OCI-LY7 (cell line): ENCODE data around the gene DDX10. TPM values are rescaled to one million over a fixed set of nuclear protein-coding genes. Genes with fewer than 3 reads are reported as not detected.

Experiments
- BruUV-seq: library from RNA; stranded (reverse); fragments of 400-500 nt; replicated peaks from 2 replicates; lab custom pipeline; 2021; lab: Mats Ljungman, UMichigan
- CTCF ChIA-PET: fragments of 300-600 bp; sonication (Branson Sonifier 250); formaldehyde crosslinking; loops from one replicate; lab custom pipeline; 2022; ENCODE audit warnings: antibody characterized with exemption; ENCODE audit not compliant: unreplicated experiment; lab: Charles Lee
- POLR2A ChIA-PET: fragments of 300-600 bp; sonication (Branson Sonifier 250); formaldehyde crosslinking; loops from one replicate; lab custom pipeline; 2022; ENCODE audit warnings: antibody characterized with exemption; lab: Charles Lee
- DNase-seq: peaks from one replicate; pipeline ENCODE4 v3.0.0-alpha.2; 2015; ENCODE audit warnings: low spot score
- H2AFZ ChIP-seq: fragments of 200-600 bp; sonication (generic), shearing (Covaris generic); 2 replicates; pipeline ENCODE4 v1.6.1; 2014; ENCODE audit warnings: mild to moderate bottlenecking, antibody characterized with exemption, low read length, moderate library complexity
- H3K27ac ChIP-seq: fragments of 200-600 bp; sonication (generic); 2 replicates; pipeline ENCODE4 v1.5.1; 2014; ENCODE audit warnings: mixed run types, low read depth, mild to moderate bottlenecking, moderate library complexity, low read length, inconsistent platforms; ENCODE audit not compliant: poor library complexity, severe bottlenecking
- H3K36me3 ChIP-seq: fragments of 200-600 bp; sonication (generic); 2 replicates; pipeline ENCODE4 v1.6.1; 2014; ENCODE audit warnings: mild to moderate bottlenecking, antibody characterized with exemption, low read length, moderate library complexity, mixed read lengths; ENCODE audit not compliant: insufficient read depth
- H3K4me1 ChIP-seq: fragments of 200-600 bp; sonication (generic); 2 replicates; pipeline ENCODE4 v1.5.1; 2014; ENCODE audit warnings: mild to moderate bottlenecking, low read length; ENCODE audit not compliant: insufficient read depth, poor library complexity, severe bottlenecking
- H3K4me2 ChIP-seq: fragments of 200-600 bp; sonication (generic); 2 replicates; pipeline ENCODE4 v1.6.1; 2014; ENCODE audit warnings: mild to moderate bottlenecking, low read length
- H3K4me3 ChIP-seq: fragments of 200-600 bp; sonication (generic); 2 replicates; pipeline ENCODE4 v1.5.1; 2014; ENCODE audit warnings: mild to moderate bottlenecking, low read depth, low read length; ENCODE audit not compliant: poor library complexity, severe bottlenecking
- H3K79me2 ChIP-seq: fragments of 200-600 bp; sonication (generic); 2 replicates; pipeline ENCODE4 v1.6.1; 2016; ENCODE audit warnings: low read depth, mild to moderate bottlenecking, low read length, moderate library complexity, mixed read lengths; ENCODE audit not compliant: insufficient read depth
- H3K9me2 ChIP-seq: fragments of 200-600 bp; sonication (generic); 2 replicates; pipeline ENCODE4 v1.6.1; 2016; ENCODE audit warnings: mild to moderate bottlenecking, low read length, mixed read lengths; ENCODE audit not compliant: insufficient read depth
- H3K9me3 ChIP-seq: fragments of 200-600 bp; sonication (generic); 2 replicates; pipeline ENCODE4 v1.6.1; 2014; ENCODE audit warnings: mild to moderate bottlenecking, mixed run types, low read length, mixed read lengths
- H4K20me1 ChIP-seq: fragments of 200-600 bp; sonication (generic); 2 replicates; pipeline ENCODE4 v1.6.1; 2014; ENCODE audit warnings: mild to moderate bottlenecking, antibody characterized with exemption, low read length, moderate library complexity, mixed read lengths; ENCODE audit not compliant: insufficient read depth
- EZH2phosphoT487 ChIP-seq: fragments of 200-600 bp; sonication (generic); IDR thresholded peaks from 2 replicates; pipeline ENCODE4 v1.6.1; 2018; ENCODE audit warnings: low read depth, borderline replicate concordance, mild to moderate bottlenecking, mixed run types, antibody characterized with exemption, low read length, moderate library complexity, mixed read lengths
- intact Hi-C: fragments of 100-400 bp; cut with micrococcal nuclease; formaldehyde crosslinking; loops from one replicate; pipeline ENCODE4 v1.10.0; 2022; ENCODE audit not compliant: unreplicated experiment
- total RNA-seq, 2 experiments: library from RNA; depleted of rRNA in 1 of 2; stranded (reverse); fragments of >200 nt in 1 of 2; shearing (Covaris generic) in 1 of 2; gene quantifications; 2 replicates each; pipeline ENCODE4 v1.2.3, GENCODE V29; 2014 to 2022
- TF ChIP-seq, protein P1 (sequence below): fragments of 200-600 bp; sonication (generic); conservative IDR thresholded peaks from 2 replicates; pipeline ENCODE4 v1.5.1; 2014; ENCODE audit warnings: mild to moderate bottlenecking, antibody characterized with exemption, low read length, moderate library complexity, mixed read lengths

The DDX10 gene
- total RNA-seq, 2 experiments from 2014 or later = 46.5 to 48.7 TPM

DNA sequence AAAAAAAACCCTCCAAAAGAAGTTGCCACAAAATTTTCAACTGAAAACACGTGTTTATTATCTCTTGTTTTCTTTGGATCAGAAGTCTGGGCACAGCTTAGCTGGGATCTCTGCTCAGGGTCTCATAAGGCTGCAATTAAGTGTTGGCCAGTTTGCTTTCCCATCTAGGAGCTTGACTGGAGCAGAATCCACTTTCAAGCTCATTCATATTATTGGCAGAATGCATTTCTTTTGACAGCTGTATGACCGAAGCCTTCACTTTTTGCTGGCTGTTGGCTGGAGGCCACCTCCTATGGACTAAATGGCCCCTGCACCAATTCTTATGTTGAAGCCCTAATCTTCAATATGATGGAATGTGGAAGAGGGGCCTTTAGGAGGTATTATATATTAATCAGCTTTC is 139.6 kb downstream of the DDX10 start:
- TF ChIP-seq, protein P1, sequence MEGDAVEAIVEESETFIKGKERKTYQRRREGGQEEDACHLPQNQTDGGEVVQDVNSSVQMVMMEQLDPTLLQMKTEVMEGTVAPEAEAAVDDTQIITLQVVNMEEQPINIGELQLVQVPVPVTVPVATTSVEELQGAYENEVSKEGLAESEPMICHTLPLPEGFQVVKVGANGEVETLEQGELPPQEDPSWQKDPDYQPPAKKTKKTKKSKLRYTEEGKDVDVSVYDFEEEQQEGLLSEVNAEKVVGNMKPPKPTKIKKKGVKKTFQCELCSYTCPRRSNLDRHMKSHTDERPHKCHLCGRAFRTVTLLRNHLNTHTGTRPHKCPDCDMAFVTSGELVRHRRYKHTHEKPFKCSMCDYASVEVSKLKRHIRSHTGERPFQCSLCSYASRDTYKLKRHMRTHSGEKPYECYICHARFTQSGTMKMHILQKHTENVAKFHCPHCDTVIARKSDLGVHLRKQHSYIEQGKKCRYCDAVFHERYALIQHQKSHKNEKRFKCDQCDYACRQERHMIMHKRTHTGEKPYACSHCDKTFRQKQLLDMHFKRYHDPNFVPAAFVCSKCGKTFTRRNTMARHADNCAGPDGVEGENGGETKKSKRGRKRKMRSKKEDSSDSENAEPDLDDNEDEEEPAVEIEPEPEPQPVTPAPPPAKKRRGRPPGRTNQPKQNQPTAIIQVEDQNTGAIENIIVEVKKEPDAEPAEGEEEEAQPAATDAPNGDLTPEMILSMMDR = no peak
- TF ChIP-seq EZH2phosphoT487 = no peak
- Histone ChIP-seq H4K20me1 (no peaks in the 10 kb centered on the region), H3K9me2 (no peaks in the 10 kb centered on the region), H3K79me2 (no peaks in the 10 kb centered on the region; the same call in 1 of the 2 replicates), H2AFZ (no peak overlapping the region), H3K4me1 (no peaks in the 10 kb centered on the region), H3K4me3 (no peak overlapping the region), H3K36me3 (no peaks in the 10 kb centered on the region; the same call in 1 of the 2 replicates), H3K9me3 (no peaks in the 10 kb centered on the region), H3K4me2 (no peak overlapping the region), H3K27ac (no peak overlapping the region)
- ChIA-PET POLR2A (interaction anchor here (0.5 to 0.9 kb wide), 2 partner anchors 28 to 260 kb away, joined by 3 read pairs; no protein-coding TSS in a partner anchor), CTCF (no interaction called here)
- no TSS peak for BruUV-seq
- no peak for DNase-seq
- intact Hi-C loops = no loop called here

DNA sequence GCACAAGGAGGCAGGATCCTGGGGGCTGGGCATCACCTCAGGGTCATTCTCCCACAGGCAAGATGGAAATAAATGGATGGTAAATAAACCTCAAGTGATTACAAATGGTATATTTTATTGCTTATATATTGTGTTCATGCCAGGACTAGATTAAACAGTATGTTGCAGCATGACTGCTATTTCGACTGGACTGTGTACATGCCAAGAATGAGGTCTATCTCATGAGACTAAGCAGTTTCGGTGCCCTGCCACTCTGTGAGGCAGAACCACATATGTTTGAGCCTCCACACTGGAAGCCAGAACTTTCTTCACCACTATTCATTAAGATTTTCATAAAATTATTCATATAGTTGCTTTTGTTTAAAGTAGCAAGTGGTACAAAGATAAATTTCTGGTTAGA is 140.2 kb downstream of the DDX10 start:
- Histone ChIP-seq H2AFZ (no peak overlapping the region), H4K20me1 (no peaks in the 10 kb centered on the region), H3K9me2 (no peaks in the 10 kb centered on the region), H3K79me2 (no peaks in the 10 kb centered on the region; the same call in 1 of the 2 replicates), H3K4me1 (no peaks in the 10 kb centered on the region), H3K9me3 (no peaks in the 10 kb centered on the region), H3K4me3 (no peak overlapping the region), H3K4me2 (no peak overlapping the region), H3K36me3 (no peaks in the 10 kb centered on the region; the same call in 1 of the 2 replicates), H3K27ac (no peak overlapping the region)
- intact Hi-C loops = no loop called here
- ChIA-PET POLR2A (interaction anchor here (0.6 kb wide), 1 partner anchor 634 kb away, joined by 4 read pairs; no protein-coding TSS in a partner anchor), CTCF (no interaction called here)
- BruUV-seq = no TSS peak
- no peak for TF ChIP-seq EZH2phosphoT487
- TF ChIP-seq, protein P1 = no peak
- no peak for DNase-seq

DNA sequence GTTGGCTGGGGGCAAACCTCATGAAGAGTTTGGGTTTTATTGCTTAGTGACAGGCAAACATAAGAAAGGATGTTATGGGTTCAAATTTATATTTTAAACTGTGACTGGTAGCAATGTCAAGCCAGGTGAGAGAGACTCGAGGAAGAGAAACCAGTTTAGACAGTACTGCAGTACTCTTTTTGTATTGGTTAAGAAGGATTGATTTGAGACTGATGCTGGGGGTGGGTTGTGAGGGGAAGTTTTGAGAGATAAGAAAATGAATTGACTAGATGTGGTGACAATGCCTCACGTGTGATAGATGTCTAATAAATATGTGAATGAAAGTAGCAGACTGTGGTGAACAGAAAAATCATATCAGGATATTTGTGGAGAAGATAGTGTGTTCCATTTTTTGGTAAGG is 142.4 kb downstream of the DDX10 start:
- no peak for DNase-seq
- no peaks in the 10 kb centered on the region; the same call in 1 of the 2 replicates for H3K36me3 ChIP-seq
- BruUV-seq = no TSS peak
- no peaks in the 10 kb centered on the region for H3K9me3 ChIP-seq
- no peak overlapping the region for H3K4me3 ChIP-seq
- no peaks in the 10 kb centered on the region for H3K9me2 ChIP-seq
- no peaks in the 10 kb centered on the region for H3K4me1 ChIP-seq
- H2AFZ ChIP-seq = no peak overlapping the region
- no peaks in the 10 kb centered on the region; the same call in 1 of the 2 replicates for H4K20me1 ChIP-seq
- no peak for TF ChIP-seq EZH2phosphoT487
- TF ChIP-seq, protein P1 = no peak
- ChIA-PET CTCF (no interaction called here), POLR2A (interaction anchor here (0.7 kb wide), 1 partner anchor 227 kb away, joined by 3 read pairs; no protein-coding TSS in a partner anchor)
- no peak overlapping the region for H3K4me2 ChIP-seq
- intact Hi-C loops = no loop called here
- H3K27ac ChIP-seq = no peak overlapping the region
- no peaks in the 10 kb centered on the region; the same call in 1 of the 2 replicates for H3K79me2 ChIP-seq
